Stomach (tissue), 9 donors: ENCODE results near the gene TACC3. TPM values are rescaled to one million over a fixed set of nuclear protein-coding genes. Genes with fewer than 3 reads are reported as not detected.

Experiments
- DNase-seq, 2 donors: peaks; one replicate each; pipeline versions ENCODE4 v3.0.0 to v3.0.0-alpha.2; 2013 to 2019
- H3K27ac ChIP-seq, 5 donors: fragments of 200-600 bp in 4 of 5; sonication (generic) in 4 of 5; one replicate each; pipeline ENCODE4 v1.5.1; 2013 to 2019; ENCODE audit warnings: mild to moderate bottlenecking in 1 of 5, moderate library complexity in 1 of 5
- H3K27me3 ChIP-seq, 3 donors: fragments of 200-600 bp; sonication (generic); one replicate each; pipeline ENCODE4 v1.5.1; 2017 to 2019; ENCODE audit warnings: mixed run types in 1 of 3
- H3K36me3 ChIP-seq, 4 donors: fragments of 200-600 bp; sonication (generic); 1 replicate in 3 of 4; 2 replicates in 1 of 4; pipeline ENCODE4 v1.5.1; 2016 to 2019
- H3K4me1 ChIP-seq, 4 donors: fragments of 200-600 bp; sonication (generic); one replicate each; pipeline ENCODE4 v1.5.1; 2016 to 2019
- H3K4me3 ChIP-seq, 4 donors: fragments of 200-600 bp; sonication (generic) in 3 of 4; one replicate each; pipeline ENCODE4 v1.5.1; 2016 to 2019; ENCODE audit warnings: mild to moderate bottlenecking in 1 of 4
- H3K9me3 ChIP-seq, 4 donors: fragments of 200-600 bp; sonication (generic); one replicate each; pipeline ENCODE4 v1.5.1; 2016 to 2019
- EP300 ChIP-seq: sonication (generic); formaldehyde crosslinking; IDR thresholded peaks from one replicate; pipeline ENCODE4 v1.6.1; 2017; ENCODE audit warnings: antibody characterized with exemption
- POLR2A ChIP-seq, 4 donors: fragments of 450-650 bp; IDR thresholded peaks; one replicate each; pipeline ENCODE4 v1.6.1; 2016; ENCODE audit warnings: antibody characterized with exemption in 4 of 4, control low read depth in 2 of 4, mild to moderate bottlenecking in 1 of 4, moderate library complexity in 1 of 4
- POLR2AphosphoS5 ChIP-seq, 3 donors: sonication (generic); formaldehyde crosslinking; IDR thresholded peaks; one replicate each; pipeline ENCODE4 v1.6.1; 2016; ENCODE audit warnings: antibody characterized with exemption in 3 of 3
- WGBS, 5 donors: extraction: QIAGEN DNeasy Blood & Tissue Kit in 3 of 5; methylation state at CpG; one replicate each; pipeline versions ENCODE4 v1.1.5 to v1.1.7; 2013 to 2018; 5-methylcytosine and 5-hydroxymethylcytosine counted together
- intact Hi-C: fragments of 100-400 bp; cut with DNase I; formaldehyde crosslinking; loops from one replicate; pipeline ENCODE4 v1.15.1; 2023; ENCODE audit warnings: low total_unique reads
- polyA plus RNA-seq, 3 donors: library from polyadenylated mRNA; stranded (reverse); fragments of 200-250 nt; gene quantifications; one replicate each; pipeline ENCODE4 v1.2.3, GENCODE V29; 2013
- total RNA-seq, 5 donors: library from RNA; depleted of rRNA; stranded (reverse); fragments of >200 nt; gene quantifications; one replicate each; pipeline versions ENCODE4 v1.1.0 to v1.2.3, GENCODE V29; 2014 to 2016
- TF ChIP-seq, protein P1 (sequence below), 7 experiments: fragments of 450-650 bp in 4 of 7; fragments of 200-600 bp in 3 of 7; sonication (generic) in 3 of 7; IDR thresholded peaks; one replicate each; pipeline ENCODE4 v1.5.1; 2016 to 2019; ENCODE audit warnings: antibody characterized with exemption in 7 of 7, control low read depth in 2 of 7, mild to moderate bottlenecking in 1 of 7
- donor health status: healthy with polysubstance abuse.
- donor health status: Bipolar disorder and iron deficiency.
- donor health status: healthy.

Gene TACC3
- total and polyA plus RNA-seq, 8 donors, result 7.2 to 74.1 (median 24.8) TPM

DNA sequence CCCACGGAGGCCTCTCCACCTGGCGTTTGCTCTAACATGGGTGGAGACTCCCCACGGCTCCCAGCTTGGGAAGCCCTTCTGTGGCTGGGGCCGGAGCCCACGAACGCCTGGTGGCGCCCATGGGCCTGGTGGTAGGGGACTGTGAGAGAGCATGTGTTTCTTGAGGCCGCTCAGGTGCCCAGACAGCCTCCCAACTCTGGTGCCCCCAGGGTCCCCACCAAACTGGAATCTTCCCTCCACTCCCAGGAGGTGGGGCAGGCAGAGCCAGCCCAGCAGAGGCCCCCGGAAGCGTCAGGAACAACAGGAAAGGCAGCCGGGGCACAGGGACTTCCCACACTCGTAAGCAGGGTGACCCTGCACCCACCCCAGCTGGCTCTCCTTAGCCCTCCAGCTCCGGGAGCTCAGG, 38.5 kb downstream of the TACC3 start:
- Histone ChIP-seq H3K4me1 (peaks cover 11 to 20% (median 14%) of the 10 kb centered on the region in 4 donors), H3K36me3 (no peaks in the 10 kb centered on the region), H3K27ac (no peak overlapping the region), H3K9me3 (no peaks in the 10 kb centered on the region), H3K27me3 (peaks cover 0 to 34% (median 5%) of the 10 kb centered on the region in 3 donors), H3K4me3 (no peak overlapping the region)
- TF ChIP-seq, protein P1, sequence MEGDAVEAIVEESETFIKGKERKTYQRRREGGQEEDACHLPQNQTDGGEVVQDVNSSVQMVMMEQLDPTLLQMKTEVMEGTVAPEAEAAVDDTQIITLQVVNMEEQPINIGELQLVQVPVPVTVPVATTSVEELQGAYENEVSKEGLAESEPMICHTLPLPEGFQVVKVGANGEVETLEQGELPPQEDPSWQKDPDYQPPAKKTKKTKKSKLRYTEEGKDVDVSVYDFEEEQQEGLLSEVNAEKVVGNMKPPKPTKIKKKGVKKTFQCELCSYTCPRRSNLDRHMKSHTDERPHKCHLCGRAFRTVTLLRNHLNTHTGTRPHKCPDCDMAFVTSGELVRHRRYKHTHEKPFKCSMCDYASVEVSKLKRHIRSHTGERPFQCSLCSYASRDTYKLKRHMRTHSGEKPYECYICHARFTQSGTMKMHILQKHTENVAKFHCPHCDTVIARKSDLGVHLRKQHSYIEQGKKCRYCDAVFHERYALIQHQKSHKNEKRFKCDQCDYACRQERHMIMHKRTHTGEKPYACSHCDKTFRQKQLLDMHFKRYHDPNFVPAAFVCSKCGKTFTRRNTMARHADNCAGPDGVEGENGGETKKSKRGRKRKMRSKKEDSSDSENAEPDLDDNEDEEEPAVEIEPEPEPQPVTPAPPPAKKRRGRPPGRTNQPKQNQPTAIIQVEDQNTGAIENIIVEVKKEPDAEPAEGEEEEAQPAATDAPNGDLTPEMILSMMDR (IDR thresholded peaks at IDR 0.05), result no peak
- TF ChIP-seq EP300 (no peak), POLR2A (IDR thresholded peaks at IDR 0.05) (no peak), POLR2AphosphoS5 (IDR thresholded peaks at IDR 0.05) (no peak)
- intact Hi-C loops, result no loop called here
- DNase-seq, result no peak
- 68 to 78% (median 75%) methylated on average over 9 to 13 of the region's 13 CpGs for WGBS, 5 donors

DNA sequence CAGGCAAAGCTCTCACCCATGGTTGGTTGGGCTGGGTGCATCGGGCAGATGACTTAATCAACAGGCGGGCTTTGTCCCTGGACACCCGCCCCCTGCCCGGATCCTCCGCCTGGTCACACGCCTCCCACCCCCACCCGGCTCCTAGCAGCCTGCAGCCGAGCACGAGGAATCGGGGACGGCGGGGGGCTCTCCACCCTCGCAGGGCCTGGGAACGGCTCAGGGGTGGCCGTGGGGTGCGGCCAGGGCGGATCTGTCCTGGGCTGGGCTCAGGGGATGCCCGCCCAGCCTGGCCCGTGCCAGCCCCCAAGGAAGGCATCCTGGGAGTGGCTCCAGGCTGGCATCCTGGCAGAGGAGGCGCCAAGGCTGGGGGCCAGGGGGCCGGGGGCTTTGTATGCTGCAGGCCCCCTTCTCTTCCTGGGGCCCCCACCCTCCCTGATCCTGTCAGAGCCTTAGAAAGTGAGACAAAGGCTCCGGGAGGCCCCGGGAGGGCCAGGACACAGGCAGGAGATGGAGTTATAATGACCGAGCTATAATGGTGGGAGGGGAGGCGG, 39.3 kb downstream of the TACC3 start:
- DNase-seq, result no peak
- intact Hi-C loops, result no loop called here
- no peak overlapping the region for H3K27ac ChIP-seq
- peaks cover 11 to 20% (median 14%) of the 10 kb centered on the region in 4 donors for H3K4me1 ChIP-seq
- H3K36me3 ChIP-seq, result no peaks in the 10 kb centered on the region
- WGBS, 5 donors, result 43 to 60% (median 50%) methylated on average over 13 to 25 of the region's 25 CpGs
- H3K9me3 ChIP-seq, result no peaks in the 10 kb centered on the region
- peaks cover 0 to 41% (median 5%) of the 10 kb centered on the region in 3 donors for H3K27me3 ChIP-seq
- no peak overlapping the region for H3K4me3 ChIP-seq
- no peak for TF ChIP-seq POLR2AphosphoS5 (IDR thresholded peaks at IDR 0.05)
- TF ChIP-seq, protein P1 (IDR thresholded peaks at IDR 0.05), result no peak
- no peak for TF ChIP-seq POLR2A (IDR thresholded peaks at IDR 0.05)
- TF ChIP-seq EP300, result no peak

DNA sequence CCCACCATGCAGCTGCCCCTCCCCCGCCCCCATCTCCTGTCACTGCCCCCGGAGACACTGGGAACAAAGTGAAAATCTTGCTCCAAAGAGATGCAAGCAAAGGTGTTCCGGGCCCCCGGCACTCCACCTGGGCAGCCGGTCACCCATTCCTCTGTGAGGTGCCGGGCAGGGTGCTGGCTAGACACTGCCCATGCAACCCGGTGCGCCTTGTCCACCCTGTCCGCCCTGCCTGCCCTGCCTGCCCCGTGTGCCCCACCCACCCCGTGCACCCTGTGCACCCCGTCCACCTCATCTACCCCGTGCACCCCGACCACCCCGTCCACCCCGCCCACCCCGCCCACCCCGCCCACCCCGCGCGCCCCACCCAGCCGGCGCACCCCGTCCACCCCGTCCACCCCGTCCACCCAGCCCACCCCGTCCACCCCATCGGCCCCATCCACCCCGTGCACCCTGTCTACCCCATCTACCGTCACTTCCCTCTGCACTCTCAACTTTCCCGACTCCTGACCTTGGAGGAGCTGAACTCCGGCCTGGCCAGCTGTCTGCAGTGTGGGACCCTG, 39.9 kb downstream of the TACC3 start:
- intact Hi-C loops, result no loop called here
- no peaks in the 10 kb centered on the region for H3K36me3 ChIP-seq
- TF ChIP-seq, protein P1 (IDR thresholded peaks at IDR 0.05), result no peak
- TF ChIP-seq EP300 (no peak), POLR2A (IDR thresholded peaks at IDR 0.05) (no peak), POLR2AphosphoS5 (IDR thresholded peaks at IDR 0.05) (no peak)
- no peak overlapping the region for H3K27ac ChIP-seq
- DNase-seq, result no peak
- peaks cover 0 to 47% (median 5%) of the 10 kb centered on the region in 3 donors for H3K27me3 ChIP-seq
- 42 to 66% (median 47%) methylated on average over 14 to 32 of the region's 32 CpGs for WGBS, 5 donors
- H3K4me3 ChIP-seq, result no peak overlapping the region
- H3K4me1 ChIP-seq, result peaks cover 11 to 26% (median 17%) of the 10 kb centered on the region in 4 donors
- H3K9me3 ChIP-seq, result no peaks in the 10 kb centered on the region

DNA sequence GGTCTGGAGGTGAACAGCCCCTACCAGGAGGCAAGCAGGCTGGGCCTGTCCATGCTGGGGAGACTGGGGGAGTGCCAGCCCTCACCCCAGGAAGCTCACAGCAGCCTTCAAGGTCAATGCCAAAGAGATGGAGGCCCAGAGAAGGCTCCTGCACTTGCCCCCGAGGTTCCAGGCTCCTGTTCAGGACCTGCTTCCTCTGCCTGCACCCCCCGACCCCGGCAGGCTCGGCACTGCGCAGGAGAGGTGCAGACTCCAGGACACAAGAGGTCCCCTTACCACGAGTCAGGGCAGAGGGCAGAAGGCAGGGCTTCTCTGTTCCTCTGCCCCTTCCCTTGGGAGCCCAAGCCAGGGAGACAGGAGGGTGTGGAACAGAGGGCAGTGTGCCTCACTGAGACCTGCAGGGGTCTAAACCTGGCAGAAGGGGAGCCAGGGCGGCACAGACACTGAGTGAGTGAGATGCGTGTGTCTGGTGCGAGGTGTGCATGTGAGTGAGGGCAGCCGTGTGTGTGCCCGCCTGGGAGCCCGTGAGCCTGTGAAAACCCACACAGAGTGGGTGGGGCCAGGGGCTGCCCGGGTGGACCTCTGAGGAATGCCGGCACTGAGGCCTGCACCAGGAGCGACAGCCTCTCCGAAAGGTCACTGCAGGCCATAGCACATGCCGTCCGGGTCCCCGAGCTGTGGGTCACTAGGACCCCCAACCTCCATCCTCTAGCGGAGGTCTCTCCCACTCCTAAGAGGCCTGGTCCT, 41.1 kb downstream of the TACC3 start:
- Histone ChIP-seq H3K27me3 (peaks cover 0 to 59% (median 16%) of the 10 kb centered on the region in 3 donors), H3K36me3 (no peaks in the 10 kb centered on the region), H3K9me3 (no peaks in the 10 kb centered on the region), H3K27ac (no peak overlapping the region), H3K4me1 (peaks cover 17 to 36% (median 26%) of the 10 kb centered on the region in 4 donors), H3K4me3 (no peak overlapping the region)
- intact Hi-C loops, result no loop called here
- WGBS, 5 donors, result 80 to 86% (median 85%) methylated on average over 13 to 20 of the region's 20 CpGs
- no peak for DNase-seq
- TF ChIP-seq POLR2AphosphoS5 (IDR thresholded peaks at IDR 0.05) (no peak), EP300 (no peak), POLR2A (IDR thresholded peaks at IDR 0.05) (no peak)
- TF ChIP-seq, protein P1 (IDR thresholded peaks at IDR 0.05), result no peak
